Measurements from ENCODE around the gene PABPC1L.
"Not testable (repeated sequence)": the region's sequence is repeated elsewhere in the genome, so short reads cannot be mapped to it uniquely, and the experiment has no call there.

The PABPC1L gene

GRCh38 chr20:44909872-44910689, at the start of gene PABPC1L:
TSS of gene PABPC1L (plus strand) at chr20:44910060. CDS start at chr20:44910144, 84 bp downstream.
- peak; percentile 94 for DNase-seq (ENCODE audit: low spot score)

GRCh38 chr20:44861531-44862006, 48.3 kb upstream of the PABPC1L start:
- DNase-seq (ENCODE audit: low spot score) = peak; percentile 80

- no peak for DNase-seq (ENCODE audit: low spot score)
These were observed 47.6 kb upstream of the PABPC1L start for GRCh38 chr20:44862286-44862685.

- DNase-seq (ENCODE audit: low spot score) = not testable (repeated sequence)
These were observed 46.3 kb upstream of the PABPC1L start for GRCh38 chr20:44863365-44864084.

GRCh38 chr20:44864493-44864892, 45.4 kb upstream of the PABPC1L start:
- not testable (repeated sequence) for DNase-seq (ENCODE audit: low spot score)

- no peak for DNase-seq (ENCODE audit: low spot score)
These were observed 43.0 kb upstream of the PABPC1L start for GRCh38 chr20:44866703-44867335.

GRCh38 chr20:44869471-44869870, 40.4 kb upstream of the PABPC1L start:
- DNase-seq (ENCODE audit: low spot score) = no peak

- DNase-seq (ENCODE audit: low spot score) = not testable (repeated sequence)
These were observed 27.5 kb upstream of the PABPC1L start for GRCh38 chr20:44882360-44882759.

GRCh38 chr20:44883214-44883902, 26.5 kb upstream of the PABPC1L start:
- no peak for DNase-seq (ENCODE audit: low spot score)

- DNase-seq (ENCODE audit: low spot score) = no peak
These were observed 24.9 kb upstream of the PABPC1L start for GRCh38 chr20:44884907-44885391.

GRCh38 chr20:44885392-44886265, 24.2 kb upstream of the PABPC1L start, which contains the start of gene YWHAB:
TSS of gene YWHAB (plus strand) at chr20:44885705. CDS start at chr20:44901534, 15,829 bp downstream.
- peak; percentile 99 for DNase-seq (ENCODE audit: low spot score)

- no peak for DNase-seq (ENCODE audit: low spot score)
These were observed 23.6 kb upstream of the PABPC1L start for GRCh38 chr20:44886266-44886651.

GRCh38 chr20:44886828-44887227, 23.0 kb upstream of the PABPC1L start:
- no peak for DNase-seq (ENCODE audit: low spot score)

GRCh38 chr20:44887466-44887865, 22.4 kb upstream of the PABPC1L start:
- DNase-seq (ENCODE audit: low spot score) = no peak

GRCh38 chr20:44888226-44889103, 21.4 kb upstream of the PABPC1L start:
- DNase-seq (ENCODE audit: low spot score) = peak; percentile 44

GRCh38 chr20:44891826-44892225, 18.0 kb upstream of the PABPC1L start:
- DNase-seq (ENCODE audit: low spot score) = no peak

- no peak for DNase-seq (ENCODE audit: low spot score)
These were observed 14.9 kb upstream of the PABPC1L start for GRCh38 chr20:44894959-44895358.

GRCh38 chr20:44896583-44896982, 13.3 kb upstream of the PABPC1L start:
- peak; percentile 40 for DNase-seq (ENCODE audit: low spot score)

- no peak for DNase-seq (ENCODE audit: low spot score)
These were observed 12.7 kb upstream of the PABPC1L start for GRCh38 chr20:44897133-44897532.

All from GM03348 (cell line).